ENCODE results near the gene ZSWIM4. TPM values are rescaled to one million over a fixed set of nuclear protein-coding genes. Genes with fewer than 3 reads are reported as not detected.

The ZSWIM4 gene
- total and polyA plus RNA-seq, 3 donors from 2014 or later: 3.4 to 10.0 (median 4.7) TPM

- no peak overlapping the region for H3K4me3 ChIP-seq
- no peak overlapping the region for H3K27ac ChIP-seq
Measured at GRCh38 chr19:13821292-13821691, 26.0 kb downstream of the ZSWIM4 start.

GRCh38 chr19:13823256-13823655 lies 28.0 kb downstream of the ZSWIM4 start:
- no peak for DNase-seq
- H3K4me3 ChIP-seq: no peak overlapping the region
- H3K4me1 ChIP-seq: no peaks in the 10 kb centered on the region
- no peaks in the 10 kb centered on the region for H3K36me3 ChIP-seq (ENCODE audit: low read depth, missing control alignments)
- H3K27ac ChIP-seq: peak overlapping the region in 1 of 2 donors; percentile 70
- no peaks in the 10 kb centered on the region for H3K9me3 ChIP-seq
- TF ChIP-seq POLR2A (IDR thresholded peaks at IDR 0.05): no peak
- 68 to 79% methylated on average over 8 of the region's 8 CpGs for WGBS, 2 donors
- H3K27me3 ChIP-seq: no peaks in the 10 kb centered on the region
- intact Hi-C loops (cut with DNase I; ENCODE audit: low total_unique reads): no loop called here

More at GRCh38 chr19:13821292-13821691, 26.0 kb downstream of the ZSWIM4 start:
- intact Hi-C loops (cut with DNase I; ENCODE audit: low total_unique reads): no loop called here
- Histone ChIP-seq H3K27me3 (no peaks in the 10 kb centered on the region), H3K9me3 (no peaks in the 10 kb centered on the region), H3K36me3 (ENCODE audit: low read depth, missing control alignments) (no peaks in the 10 kb centered on the region), H3K4me1 (no peaks in the 10 kb centered on the region)
- no peak for DNase-seq
- WGBS, 2 donors: 92 to 100% methylated on average over 2 of the region's 2 CpGs
- TF ChIP-seq CTCF (IDR thresholded peaks at IDR 0.05) (no peak), POLR2A (IDR thresholded peaks at IDR 0.05) (no peak)

- H3K36me3 ChIP-seq (ENCODE audit: low read depth, missing control alignments): no peaks in the 10 kb centered on the region
- H3K9me3 ChIP-seq: no peaks in the 10 kb centered on the region
- WGBS, 2 donors: 89 to 91% methylated on average over 2 of the region's 2 CpGs
- intact Hi-C loops (cut with DNase I; ENCODE audit: low total_unique reads): no loop called here
- H3K4me3 ChIP-seq: no peak overlapping the region
- no peaks in the 10 kb centered on the region for H3K4me1 ChIP-seq
- TF ChIP-seq CTCF (IDR thresholded peaks at IDR 0.05): no peak
- TF ChIP-seq POLR2A (IDR thresholded peaks at IDR 0.05): no peak
- no peak overlapping the region for H3K27ac ChIP-seq
- H3K27me3 ChIP-seq: no peaks in the 10 kb centered on the region
- DNase-seq: no peak
Measured at GRCh38 chr19:13823901-13824300, 28.7 kb downstream of the ZSWIM4 start.

GRCh38 chr19:13824703-13825102 lies 29.5 kb downstream of the ZSWIM4 start:
- Histone ChIP-seq H3K4me1 (no peaks in the 10 kb centered on the region), H3K9me3 (no peaks in the 10 kb centered on the region), H3K27me3 (no peaks in the 10 kb centered on the region), H3K4me3 (no peak overlapping the region), H3K36me3 (ENCODE audit: low read depth, missing control alignments) (no peaks in the 10 kb centered on the region), H3K27ac (no peak overlapping the region)
- TF ChIP-seq POLR2A (IDR thresholded peaks at IDR 0.05) (no peak), CTCF (IDR thresholded peaks at IDR 0.05) (no peak)
- intact Hi-C loops (cut with DNase I; ENCODE audit: low total_unique reads): no loop called here
- DNase-seq: no peak

- Histone ChIP-seq H3K4me1 (no peaks in the 10 kb centered on the region), H3K36me3 (ENCODE audit: low read depth, missing control alignments) (no peaks in the 10 kb centered on the region), H3K27me3 (no peaks in the 10 kb centered on the region), H3K9me3 (no peaks in the 10 kb centered on the region), H3K4me3 (no peak overlapping the region), H3K27ac (no peak overlapping the region)
- TF ChIP-seq POLR2A (IDR thresholded peaks at IDR 0.05) (no peak), CTCF (IDR thresholded peaks at IDR 0.05) (no peak)
- WGBS, 2 donors: 83 to 87% methylated on average over 12 to 24 of the region's 30 CpGs
- DNase-seq: no peak
- intact Hi-C loops (cut with DNase I; ENCODE audit: low total_unique reads): no loop called here
Measured at GRCh38 chr19:13825489-13826441, 30.5 kb downstream of the ZSWIM4 start.
